RWPE2 (cell line): ENCODE results near the gene SLC9A4.

ENCODE experiments used
- ATAC-seq: fragments of 200-7000 bp; cut with Tn5 transposase; 3 replicates; pipeline ENCODE4 v1.9.1; 2021; ENCODE audit warnings: low read depth
- DNase-seq: peaks from one replicate; pipeline ENCODE4 v3.0.0-alpha.2; 2020; ENCODE audit warnings: low spot score
- H3K27ac ChIP-seq: fragments of 450-650 bp; 2 replicates; pipeline ENCODE4 v1.5.1; 2017; ENCODE audit warnings: mild to moderate bottlenecking; ENCODE audit not compliant: poor library complexity, severe bottlenecking
- H3K27me3 ChIP-seq: fragments of 250-450 bp; sonication (Bioruptor Pico); 2 replicates; pipeline ENCODE4 v1.5.1; 2021; ENCODE audit warnings: mild to moderate bottlenecking, moderate library complexity; ENCODE audit not compliant: insufficient read depth, poor library complexity, severe bottlenecking
- H3K36me3 ChIP-seq: fragments of 250-450 bp; sonication (Bioruptor Pico); 2 replicates; pipeline ENCODE4 v1.5.1; 2020; ENCODE audit warnings: low read depth, mild to moderate bottlenecking, moderate library complexity
- H3K4me1 ChIP-seq: fragments of 250-450 bp; sonication (Bioruptor Pico); 2 replicates; pipeline ENCODE4 v1.5.1; 2021; ENCODE audit warnings: mild to moderate bottlenecking, moderate library complexity; ENCODE audit not compliant: insufficient read depth, poor library complexity, severe bottlenecking
- H3K4me3 ChIP-seq: fragments of 250-450 bp; sonication (Bioruptor Pico); 2 replicates; pipeline ENCODE4 v1.5.1; 2021; ENCODE audit warnings: mild to moderate bottlenecking, moderate library complexity; ENCODE audit not compliant: severe bottlenecking
- H3K9me3 ChIP-seq: fragments of 250-450 bp; sonication (Bioruptor Pico); 2 replicates; pipeline ENCODE4 v1.5.1; 2021; ENCODE audit warnings: mild to moderate bottlenecking, moderate library complexity; ENCODE audit not compliant: severe bottlenecking
- TF ChIP-seq, protein P1 (sequence below): fragments of 450-650 bp; IDR thresholded peaks from one replicate; pipeline ENCODE4 v1.5.1; 2017; ENCODE audit warnings: mild to moderate bottlenecking, moderate library complexity; ENCODE audit not compliant: poor library complexity, severe bottlenecking

Gene SLC9A4

GRCh38 chr2:102439065-102439695 is 33.8 kb upstream of the SLC9A4 start:
- Histone ChIP-seq H3K36me3 (no peaks in the 10 kb centered on the region), H3K4me3 (no peak overlapping the region), H3K27ac (no peak overlapping the region), H3K9me3 (no peaks in the 10 kb centered on the region), H3K4me1 (no peaks in the 10 kb centered on the region), H3K27me3 (no peaks in the 10 kb centered on the region)
- TF ChIP-seq, protein P1, sequence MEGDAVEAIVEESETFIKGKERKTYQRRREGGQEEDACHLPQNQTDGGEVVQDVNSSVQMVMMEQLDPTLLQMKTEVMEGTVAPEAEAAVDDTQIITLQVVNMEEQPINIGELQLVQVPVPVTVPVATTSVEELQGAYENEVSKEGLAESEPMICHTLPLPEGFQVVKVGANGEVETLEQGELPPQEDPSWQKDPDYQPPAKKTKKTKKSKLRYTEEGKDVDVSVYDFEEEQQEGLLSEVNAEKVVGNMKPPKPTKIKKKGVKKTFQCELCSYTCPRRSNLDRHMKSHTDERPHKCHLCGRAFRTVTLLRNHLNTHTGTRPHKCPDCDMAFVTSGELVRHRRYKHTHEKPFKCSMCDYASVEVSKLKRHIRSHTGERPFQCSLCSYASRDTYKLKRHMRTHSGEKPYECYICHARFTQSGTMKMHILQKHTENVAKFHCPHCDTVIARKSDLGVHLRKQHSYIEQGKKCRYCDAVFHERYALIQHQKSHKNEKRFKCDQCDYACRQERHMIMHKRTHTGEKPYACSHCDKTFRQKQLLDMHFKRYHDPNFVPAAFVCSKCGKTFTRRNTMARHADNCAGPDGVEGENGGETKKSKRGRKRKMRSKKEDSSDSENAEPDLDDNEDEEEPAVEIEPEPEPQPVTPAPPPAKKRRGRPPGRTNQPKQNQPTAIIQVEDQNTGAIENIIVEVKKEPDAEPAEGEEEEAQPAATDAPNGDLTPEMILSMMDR = no peak
- no peak for DNase-seq
- ATAC-seq = peak; percentile 85

DNA sequence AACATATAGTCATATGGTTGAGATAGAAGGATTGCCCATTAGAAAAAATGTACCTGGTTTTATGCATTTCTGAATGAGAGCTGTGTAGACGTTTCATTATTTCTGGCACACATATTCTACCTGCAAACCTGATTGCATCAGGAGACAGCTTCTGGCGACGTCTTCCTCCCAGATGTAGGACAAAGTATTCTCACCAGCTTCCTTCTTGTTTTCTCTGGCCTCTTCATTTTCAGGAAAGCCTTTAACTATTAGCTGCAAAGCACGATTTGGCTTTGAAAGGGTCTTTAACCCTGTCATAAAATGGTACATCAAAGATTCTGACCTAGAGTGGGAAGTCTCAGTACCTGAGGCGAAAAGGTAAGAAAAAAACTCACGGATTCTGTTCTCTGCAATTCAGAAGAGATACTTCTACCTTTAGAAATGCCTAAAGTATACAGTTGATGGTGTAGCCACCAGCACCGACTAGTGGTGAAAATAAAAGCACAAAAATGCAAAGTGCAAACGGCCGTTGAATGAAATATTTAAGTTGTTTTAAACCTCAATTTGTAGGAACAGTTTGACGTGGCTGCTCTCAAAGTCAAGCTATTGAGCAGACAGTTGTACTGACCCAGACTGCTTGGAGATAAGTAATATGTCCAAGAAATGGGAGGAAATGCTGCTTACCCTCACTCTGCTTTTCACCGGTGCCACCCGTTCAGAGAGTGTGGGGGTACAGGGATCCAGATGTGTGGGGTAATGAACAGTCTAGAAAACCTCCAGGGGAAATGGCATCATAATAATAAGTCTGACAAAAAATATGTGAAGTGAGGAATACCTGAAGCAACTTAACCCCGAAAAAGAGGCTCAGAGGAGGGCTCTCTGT is 29.8 kb upstream of the SLC9A4 start:
- H3K36me3 ChIP-seq = no peaks in the 10 kb centered on the region
- no peaks in the 10 kb centered on the region for H3K27me3 ChIP-seq
- no peaks in the 10 kb centered on the region for H3K9me3 ChIP-seq
- TF ChIP-seq, protein P1 = peak; percentile 87
- peak; percentile 62; the same call in 2 of the 3 replicates for ATAC-seq
- DNase-seq = no peak
- no peak overlapping the region for H3K27ac ChIP-seq
- no peaks in the 10 kb centered on the region for H3K4me1 ChIP-seq
- no peak overlapping the region for H3K4me3 ChIP-seq

DNA sequence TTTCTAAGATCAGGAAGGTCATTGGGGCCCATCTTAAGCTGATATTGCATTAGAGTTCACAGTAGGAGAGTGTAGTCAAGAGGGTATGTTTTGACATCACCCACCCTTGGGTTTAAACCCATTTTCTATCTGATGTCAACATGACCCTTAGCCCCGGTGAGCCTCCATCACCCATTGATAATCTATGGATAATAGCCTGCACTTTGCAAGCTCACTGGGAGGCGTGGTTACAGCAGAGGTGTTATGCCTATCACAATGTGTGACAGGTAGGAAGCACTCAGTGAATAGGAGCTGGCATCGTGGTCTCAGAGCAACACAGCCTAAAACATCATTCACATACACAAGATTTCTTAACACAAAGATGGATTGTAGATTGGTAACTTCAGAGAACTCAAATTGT is 28.8 kb upstream of the SLC9A4 start:
- DNase-seq (no peak), ATAC-seq (no peak)
- H3K27me3 ChIP-seq = no peaks in the 10 kb centered on the region
- no peaks in the 10 kb centered on the region for H3K9me3 ChIP-seq
- no peaks in the 10 kb centered on the region for H3K36me3 ChIP-seq
- no peak overlapping the region for H3K27ac ChIP-seq
- TF ChIP-seq, protein P1 = no peak
- H3K4me3 ChIP-seq = no peak overlapping the region
- H3K4me1 ChIP-seq = no peaks in the 10 kb centered on the region

DNA sequence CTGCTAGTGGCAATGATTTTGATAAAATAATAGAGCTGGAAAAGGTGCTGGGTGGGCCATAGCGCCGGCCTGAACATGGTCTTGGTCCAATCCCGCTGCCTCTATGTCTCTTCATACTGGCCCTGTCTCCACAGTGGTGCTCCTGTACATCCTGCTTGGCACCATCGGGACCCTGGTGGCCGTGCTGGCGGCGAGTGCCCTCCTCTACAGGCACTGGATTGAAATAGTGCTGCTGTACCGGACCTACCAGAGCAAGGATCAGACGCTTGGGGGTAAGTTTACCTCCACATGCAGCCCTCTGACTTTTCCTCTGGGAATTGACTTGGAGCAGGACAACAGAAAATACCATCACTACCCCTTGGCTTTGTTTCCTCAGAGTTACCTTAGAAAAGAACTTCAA is 26.1 kb upstream of the SLC9A4 start:
- Histone ChIP-seq H3K27ac (no peak overlapping the region), H3K4me3 (no peak overlapping the region), H3K4me1 (no peaks in the 10 kb centered on the region), H3K36me3 (no peaks in the 10 kb centered on the region), H3K9me3 (no peaks in the 10 kb centered on the region), H3K27me3 (no peaks in the 10 kb centered on the region)
- ATAC-seq (no peak), DNase-seq (no peak)
- TF ChIP-seq, protein P1 = no peak
